A549 (cell line): ENCODE data around the gene AADACL4. TPM values are rescaled to one million over a fixed set of nuclear protein-coding genes. Genes with fewer than 3 reads are reported as not detected.

Experiments
- ATAC-seq, 2 experiments: fragments of 200-7000 bp in 1 of 2; fragments of >200 bp in 1 of 2; cut with Nextera tagmentation in 1 of 2; cut with Tn5 transposase in 1 of 2; 3 replicates each; pipeline versions ENCODE4 v1.8.0 to v1.9.1; 2018 to 2020; ENCODE audit warnings: mild to moderate bottlenecking in 1 of 2, moderate library complexity in 1 of 2
- CTCF ChIA-PET: fragments of 300-600 bp; sonication (Branson Sonifier 250); formaldehyde crosslinking; extraction: SDS; loops from one replicate; lab custom pipeline; 2021; ENCODE audit warnings: antibody characterized with exemption, inconsistent platforms; lab: Yijun Ruan, JAX
- POLR2A ChIA-PET: fragments of 350-600 bp; formaldehyde crosslinking; extraction: SDS; loops from one replicate; lab custom pipeline; 2021; ENCODE audit warnings: antibody characterized with exemption, inconsistent platforms; lab: Yijun Ruan, JAX
- DNase-seq, 2 experiments: peaks; one replicate each; pipeline versions ENCODE4 v3.0.0 to v3.0.0-alpha.2; 2011 to 2016; ENCODE audit warnings: low read depth in 1 of 2, low spot score in 1 of 2
- FAIRE-seq: peaks from 2 replicates; lab custom pipeline; 2011; peaks lifted over from hg19 to GRCh38; lab: Jason Lieb, UNC
- H3K27ac ChIP-seq, 2 experiments: fragments of >200 bp; sonication (Bioruptor Twin); formaldehyde crosslinking; 3 replicates each; pipeline ENCODE4 v1.5.1; 2016 to 2017
- H3K4me1 ChIP-seq: fragments of >200 bp; sonication (Bioruptor Twin); formaldehyde crosslinking; 3 replicates; pipeline ENCODE4 v1.6.1; 2016
- H3K4me2 ChIP-seq: fragments of >200 bp; sonication (Bioruptor Twin); formaldehyde crosslinking; 3 replicates; pipeline ENCODE4 v1.6.1; 2016
- H3K4me3 ChIP-seq: fragments of >200 bp; sonication (Bioruptor Twin); formaldehyde crosslinking; 3 replicates; pipeline ENCODE4 v1.5.1; 2016
- H3K9me3 ChIP-seq: fragments of >200 bp; sonication (Bioruptor Twin); formaldehyde crosslinking; 3 replicates; pipeline ENCODE4 v1.6.1; 2016
- ATOH8 ChIP-seq: fragments of 250-450 bp; sonication (Bioruptor Pico); IDR thresholded peaks from 2 replicates; pipeline ENCODE4 v1.5.0; 2020; ENCODE audit warnings: low read depth, mild to moderate bottlenecking, moderate library complexity
- BCL3 ChIP-seq: fragments of >200 bp; sonication (Bioruptor Twin); formaldehyde crosslinking; IDR thresholded peaks from 3 replicates; pipeline ENCODE4 v1.6.1; 2016
- CBX8 ChIP-seq: fragments of 200-600 bp; sonication (generic); IDR thresholded peaks from 2 replicates; pipeline ENCODE4 v1.6.1; 2016
- CEBPB ChIP-seq, 2 experiments: fragments of >200 bp in 1 of 2; sonication (Bioruptor Twin) in 1 of 2; formaldehyde crosslinking in 1 of 2; IDR thresholded peaks; 2 replicates each; pipeline ENCODE4 v1.6.1; 2012 to 2016
- EHF ChIP-seq: fragments of 250-450 bp; sonication (Bioruptor Pico); IDR thresholded peaks from 2 replicates; pipeline ENCODE4 v1.5.0; 2020; ENCODE audit warnings: mild to moderate bottlenecking
- EHMT2 ChIP-seq: fragments of 200-600 bp; sonication (generic); IDR thresholded peaks from 2 replicates; pipeline ENCODE4 v1.6.1; 2016; ENCODE audit warnings: antibody characterized with exemption, low read depth, mild to moderate bottlenecking, moderate library complexity
- EP300 ChIP-seq, 2 experiments: fragments of >200 bp; sonication (Bioruptor Twin); formaldehyde crosslinking; IDR thresholded peaks; 2 replicates in 1 of 2; 3 replicates in 1 of 2; pipeline ENCODE4 v1.6.1; 2016 to 2017
- FOSB ChIP-seq: fragments of 250-450 bp; sonication (Bioruptor Pico); IDR thresholded peaks from 2 replicates; pipeline ENCODE4 v1.5.0; 2020; ENCODE audit warnings: mild to moderate bottlenecking, moderate library complexity
- FOSL2 ChIP-seq, 2 experiments: fragments of 450-650 bp in 1 of 2; fragments of >200 bp in 1 of 2; sonication (Bioruptor Twin) in 1 of 2; formaldehyde crosslinking; IDR thresholded peaks; 2 replicates each; pipeline versions ENCODE4 v1.5.0 to v1.6.1; 2016 to 2020; ENCODE audit warnings: mild to moderate bottlenecking in 1 of 2, moderate library complexity in 1 of 2
- FOXS1 ChIP-seq: fragments of 250-450 bp; sonication (Bioruptor Pico); IDR thresholded peaks from 2 replicates; pipeline ENCODE4 v1.5.0; 2020; ENCODE audit warnings: mild to moderate bottlenecking, moderate library complexity
- GATA3 ChIP-seq: IDR thresholded peaks from 2 replicates; pipeline ENCODE4 v1.6.1; 2012; ENCODE audit warnings: borderline replicate concordance
- HES2 ChIP-seq: fragments of >200 bp; sonication (Bioruptor Twin); formaldehyde crosslinking; IDR thresholded peaks from 2 replicates; pipeline ENCODE4 v1.6.1; 2016
- HMGXB4 ChIP-seq: fragments of 250-450 bp; sonication (Bioruptor Pico); IDR thresholded peaks from 2 replicates; pipeline ENCODE4 v1.5.0; 2021; ENCODE audit warnings: mild to moderate bottlenecking, moderate library complexity, borderline replicate concordance
- HOXA7 ChIP-seq: fragments of 250-450 bp; sonication (Bioruptor Pico); IDR thresholded peaks from 2 replicates; pipeline ENCODE4 v1.5.0; 2020; ENCODE audit warnings: mild to moderate bottlenecking, moderate library complexity
- JUN ChIP-seq, 2 experiments: fragments of >200 bp; sonication (Bioruptor Twin); formaldehyde crosslinking; IDR thresholded peaks; 2 replicates in 1 of 2; 3 replicates in 1 of 2; pipeline ENCODE4 v1.6.1; 2016 to 2017
- JUNB ChIP-seq: fragments of >200 bp; sonication (Bioruptor Twin); formaldehyde crosslinking; IDR thresholded peaks from 2 replicates; pipeline ENCODE4 v1.6.1; 2016
- KDM5A ChIP-seq: fragments of 200-600 bp; sonication (generic); IDR thresholded peaks from 2 replicates; pipeline ENCODE4 v1.6.1; 2016; ENCODE audit warnings: antibody characterized with exemption, mild to moderate bottlenecking
- MAX ChIP-seq: IDR thresholded peaks from 2 replicates; pipeline ENCODE4 v1.6.1; 2012
- MYC ChIP-seq: IDR thresholded peaks from 2 replicates; pipeline ENCODE4 v1.6.1; 2012; ENCODE audit warnings: mild to moderate bottlenecking, inconsistent platforms, low read length, improper control_type of control experiment, borderline replicate concordance
- NFE2L2 ChIP-seq: fragments of 150-350 bp; conservative IDR thresholded peaks from 2 replicates; pipeline ENCODE4 v1.6.1; 2014; ENCODE audit warnings: low read length
- NPAS2 ChIP-seq: fragments of 250-450 bp; sonication (Bioruptor Pico); IDR thresholded peaks from 2 replicates; pipeline ENCODE4 v1.8.0; 2022; ENCODE audit warnings: mild to moderate bottlenecking, moderate library complexity, borderline replicate concordance
- PBX3 ChIP-seq: IDR thresholded peaks from 2 replicates; pipeline ENCODE4 v1.6.1; 2012
- POLR2A ChIP-seq: IDR thresholded peaks from 2 replicates; pipeline ENCODE4 v1.6.1; 2012; ENCODE audit warnings: mild to moderate bottlenecking, low read length
- POLR2AphosphoS2 ChIP-seq: conservative IDR thresholded peaks from 2 replicates; pipeline ENCODE4 v1.6.1; 2012; ENCODE audit warnings: low read length, improper control_type of control experiment, inconsistent platforms
- RAD21 ChIP-seq, 2 experiments: fragments of >200 bp in 1 of 2; sonication (Bioruptor Twin) in 1 of 2; formaldehyde crosslinking in 1 of 2; IDR thresholded peaks in 1 of 2; conservative IDR thresholded peaks in 1 of 2; 2 replicates in 1 of 2; 3 replicates in 1 of 2; pipeline ENCODE4 v1.6.1; 2012 to 2018; ENCODE audit warnings: inconsistent platforms in 1 of 2
- RARB ChIP-seq: fragments of 250-450 bp; sonication (Bioruptor Pico); IDR thresholded peaks from 2 replicates; pipeline ENCODE4 v1.8.0; 2021; ENCODE audit warnings: mild to moderate bottlenecking, moderate library complexity
- RCOR1 ChIP-seq: fragments of 150-350 bp; IDR thresholded peaks from 2 replicates; pipeline ENCODE4 v1.6.1; 2014; ENCODE audit warnings: antibody characterized with exemption, low read length, low read depth
- RFX5 ChIP-seq: fragments of 450-650 bp; IDR thresholded peaks from 2 replicates; pipeline ENCODE4 v1.7.1; 2014; ENCODE audit warnings: antibody characterized with exemption, mild to moderate bottlenecking, moderate library complexity
- RNF2 ChIP-seq: fragments of 200-600 bp; sonication (generic); IDR thresholded peaks from 2 replicates; pipeline ENCODE4 v1.6.1; 2016; ENCODE audit warnings: low read depth, mild to moderate bottlenecking, antibody characterized with exemption, moderate library complexity, borderline replicate concordance
- TFCP2L1 ChIP-seq: fragments of 250-450 bp; sonication (Bioruptor Pico); IDR thresholded peaks from 2 replicates; pipeline ENCODE4 v1.5.0; 2021; ENCODE audit warnings: mild to moderate bottlenecking
- TP53 ChIP-seq: fragments of 250-450 bp; sonication (Bioruptor Pico); IDR thresholded peaks from 2 replicates; pipeline ENCODE4 v1.5.0; 2021; ENCODE audit warnings: mild to moderate bottlenecking, moderate library complexity
- USF2 ChIP-seq: fragments of 450-650 bp; IDR thresholded peaks from 2 replicates; pipeline ENCODE4 v1.6.1; 2014; ENCODE audit warnings: antibody characterized with exemption
- ZC3H11A ChIP-seq: fragments of 450-650 bp; IDR thresholded peaks from 2 replicates; pipeline ENCODE4 v1.6.1; 2014; ENCODE audit warnings: antibody characterized with exemption, mild to moderate bottlenecking
- ZFP36 ChIP-seq: fragments of 450-650 bp; IDR thresholded peaks from 2 replicates; pipeline ENCODE4 v1.6.1; 2014; ENCODE audit warnings: borderline replicate concordance; ENCODE audit not compliant: partially characterized antibody
- ZNF302 ChIP-seq: fragments of 250-450 bp; sonication (Bioruptor Pico); IDR thresholded peaks from 2 replicates; pipeline ENCODE4 v1.9.0; 2021; ENCODE audit warnings: inconsistent platforms, mild to moderate bottlenecking, moderate library complexity
- WGBS: methylation state at CpG from one replicate; pipeline ENCODE4 v1.1.6; 2017; ENCODE audit errors: missing lambda C conversion rate; 5-methylcytosine and 5-hydroxymethylcytosine counted together
- polyA plus RNA-seq, 4 experiments: library from polyadenylated mRNA; depleted of rRNA in 3 of 4; stranded (reverse); fragments of >200 nt; fragmentation: RNase III in 1 of 4; extraction: RNeasy Plus Mini Kit Qiagen cat#74134 plus additional on column Dnase treatment in 1 of 4; gene quantifications; 2 replicates in 3 of 4; 3 replicates in 1 of 4; pipeline ENCODE4 v1.2.3, GENCODE V29; 2011 to 2017

Gene AADACL4
- polyA plus RNA-seq, 2 of the 4 experiments (the other 2 are of a cell fraction), result not detected

GRCh38 chr1:12604114-12604874, 39.6 kb upstream of the AADACL4 start:
- DNase-seq (peak; percentile 86 to 94), FAIRE-seq (no peak), ATAC-seq (peak; percentile 75 to 78)
- Histone ChIP-seq H3K9me3 (0 out of 3 replicates have a peak, but pooled peaks cover 2% of the 10 kb centered on the region), H3K4me1 (peaks cover 77% of the 10 kb centered on the region), H3K4me2 (peak overlapping the region; percentile 55), H3K27ac (peak overlapping the region; percentile 97 to 100), H3K4me3 (no peak overlapping the region)
- ChIA-PET CTCF (interaction anchor here (0.7 to 1.7 kb wide), 5 partner anchors 15 to 594 kb away, joined by 3 to 7 read pairs (median 4); no protein-coding TSS in a partner anchor), POLR2A (interaction anchor here (1.0 to 2.2 kb wide), 5 partner anchors 8 to 55 kb away, joined by 3 to 49 read pairs (median 5); partner anchors contain the start of gene DHRS3)
- WGBS, result 9% methylated on average over 16 of the region's 16 CpGs
- no peak for TF ChIP-seq NPAS2 (CRISPR knock-in tag)
- no peak for TF ChIP-seq TFCP2L1 (CRISPR knock-in tag)
- TF ChIP-seq JUNB, result peak; percentile 79
- peak; percentile 85 for TF ChIP-seq JUN (IDR thresholded peaks at IDR 0.05)
- no peak for TF ChIP-seq KDM5A
- no peak for TF ChIP-seq POLR2A
- TF ChIP-seq BCL3, result peak; percentile 72; the same call in 2 of the 3 replicates
- no peak for TF ChIP-seq ZC3H11A
- TF ChIP-seq HMGXB4, result no peak
- no peak for TF ChIP-seq USF2
- 0 out of 2 replicates have a peak, but pooled peaks have one; percentile 8 for TF ChIP-seq FOSB (CRISPR knock-in tag)
- no peak for TF ChIP-seq CBX8
- 0 out of 2 replicates have a peak, but pooled peaks have one; percentile 17 for TF ChIP-seq HES2
- TF ChIP-seq FOXS1 (CRISPR knock-in tag), result no peak; the same call in 1 of the 2 replicates
- peak; percentile 88 to 89; a peak in 4 of 5 replicates for TF ChIP-seq EP300 (IDR thresholded peaks at IDR 0.05)
- no peak for TF ChIP-seq MYC
- no peak for TF ChIP-seq ZNF302 (CRISPR knock-in tag)
- TF ChIP-seq EHMT2, result no peak
- TF ChIP-seq RCOR1, result no peak
- TF ChIP-seq MAX, result peak; percentile 83
- TF ChIP-seq RARB, result peak; percentile 97
- peak; percentile 94 for TF ChIP-seq GATA3
- TF ChIP-seq POLR2AphosphoS2, result peak; percentile 18; the same call in 1 of the 2 replicates
- TF ChIP-seq NFE2L2, result no peak
- no peak for TF ChIP-seq TP53 (CRISPR knock-in tag)
- peak; percentile 29 for TF ChIP-seq ZFP36
- peak; percentile 67 to 91 for TF ChIP-seq CEBPB (IDR thresholded peaks at IDR 0.05)
- TF ChIP-seq FOSL2 (IDR thresholded peaks at IDR 0.05), result peak; percentile 76
- TF ChIP-seq FOSL2 (CRISPR knock-in tag; IDR thresholded peaks at IDR 0.05), result peak; percentile 90
- TF ChIP-seq HOXA7 (CRISPR knock-in tag), result no peak
- 0 out of 2 replicates have a peak, but pooled peaks have one; percentile 17 for TF ChIP-seq EHF (CRISPR knock-in tag)
- peak in 1 of 2 experiments; percentile 37; a peak in 2 of 5 replicates for TF ChIP-seq RAD21 (conservative IDR thresholded peaks at IDR 0.05 in 1 of 2, IDR thresholded peaks at IDR 0.05 in 1 of 2)
- TF ChIP-seq RNF2, result no peak
- 0 out of 2 replicates have a peak, but pooled peaks have one; percentile 36 for TF ChIP-seq ATOH8
- TF ChIP-seq PBX3, result peak; percentile 52; the same call in 1 of the 2 replicates
- no peak for TF ChIP-seq RFX5
